K562 (cell line): ENCODE measurements around the gene ABCB10. TPM values are rescaled to one million over a fixed set of nuclear protein-coding genes. Genes with fewer than 3 reads are reported as not detected.

Experiments
- EHMT2 ChIP-seq: fragments of 450-650 bp; IDR thresholded peaks from 2 replicates; pipeline ENCODE4 v1.6.1; 2018; ENCODE audit warnings: antibody characterized with exemption
- HDAC2 ChIP-seq: fragments of 450-650 bp; IDR thresholded peaks from 2 replicates; pipeline ENCODE4 v1.6.1; 2016; ENCODE audit warnings: mild to moderate bottlenecking
- HSF4 ChIP-seq: fragments of 250-450 bp; sonication (Bioruptor Pico); IDR thresholded peaks from 2 replicates; pipeline ENCODE4 v2.1.2; 2022; ENCODE audit warnings: mild to moderate bottlenecking, moderate library complexity, borderline replicate concordance
- MCM3 ChIP-seq: fragments of 450-650 bp; IDR thresholded peaks from 2 replicates; pipeline ENCODE4 v1.6.1; 2016
- MTA1 ChIP-seq: fragments of 450-650 bp; IDR thresholded peaks from 2 replicates; pipeline ENCODE4 v1.6.1; 2017; ENCODE audit warnings: borderline replicate concordance
- MTF1 ChIP-seq: fragments of 250-450 bp; sonication (Bioruptor Pico); IDR thresholded peaks from 2 replicates; pipeline ENCODE4 v1.9.0; 2021; ENCODE audit warnings: moderate library complexity, mild to moderate bottlenecking, inconsistent platforms, borderline replicate concordance
- NR2C1 ChIP-seq, 2 experiments: fragments of 450-650 bp; IDR thresholded peaks; 2 replicates each; pipeline ENCODE4 v1.6.1; 2017; ENCODE audit warnings: mild to moderate bottlenecking in 2 of 2, antibody characterized with exemption in 1 of 2, inconsistent platforms in 1 of 2, missing compliant biosample characterization in 1 of 2, missing genetic modification characterization in 1 of 2
- NR2C2 ChIP-seq, 2 experiments: fragments of 200-800 bp in 1 of 2; sonication (Bioruptor generic) in 1 of 2; sonication (generic) in 1 of 2; formaldehyde crosslinking in 1 of 2; IDR thresholded peaks; 2 replicates each; pipeline versions ENCODE4 v1.6.1 to v1.8.0; 2016 to 2022; ENCODE audit warnings: mild to moderate bottlenecking in 1 of 2, missing compliant biosample characterization in 1 of 2, missing genetic modification characterization in 1 of 2, missing genetic modification reagents in 1 of 2
- SMC3 ChIP-seq: conservative IDR thresholded peaks from 2 replicates; pipeline ENCODE4 v1.6.1; 2011; ENCODE audit warnings: low read depth, low read length, improper control_type of control experiment; ENCODE audit not compliant: insufficient read depth
- SREBF2 ChIP-seq: sonication (generic); formaldehyde crosslinking; IDR thresholded peaks from 2 replicates; pipeline ENCODE4 v1.4.0; 2020; ENCODE audit warnings: mild to moderate bottlenecking, missing genetic modification reagents
- TAF15 ChIP-seq: fragments of 200-400 bp; formaldehyde crosslinking; IDR thresholded peaks from 2 replicates; pipeline ENCODE4 v1.6.1; 2017; ENCODE audit warnings: mild to moderate bottlenecking, low read depth, low read length, moderate library complexity
- TAF9B ChIP-seq: fragments of 450-650 bp; IDR thresholded peaks from 2 replicates; pipeline ENCODE4 v1.6.1; 2018; ENCODE audit warnings: mild to moderate bottlenecking; ENCODE audit not compliant: partially characterized antibody
- TCF3 ChIP-seq: sonication (generic); formaldehyde crosslinking; IDR thresholded peaks from 2 replicates; pipeline ENCODE4 v1.4.0; 2020; ENCODE audit warnings: mild to moderate bottlenecking, missing genetic modification reagents
- ZFPM2 ChIP-seq: fragments of 250-450 bp; sonication (Bioruptor Pico); IDR thresholded peaks from 2 replicates; pipeline ENCODE4 v1.5.1; 2022; ENCODE audit warnings: mild to moderate bottlenecking
- ZNF445 ChIP-seq: fragments of 250-450 bp; sonication (Bioruptor Pico); IDR thresholded peaks from 2 replicates; pipeline ENCODE4 v1.4.0; 2020; ENCODE audit warnings: low read depth, mild to moderate bottlenecking, moderate library complexity
- ZNF507 ChIP-seq: conservative IDR thresholded peaks from 2 replicates; pipeline ENCODE4 v1.6.1; 2017; ENCODE audit warnings: missing genetic modification characterization, missing compliant biosample characterization
- ZNF695 ChIP-seq: fragments of 450-650 bp; formaldehyde crosslinking; IDR thresholded peaks from 2 replicates; pipeline ENCODE4 v1.4.0; 2020; ENCODE audit warnings: mild to moderate bottlenecking, moderate library complexity
- polyA plus RNA-seq, 8 experiments: library from polyadenylated mRNA; depleted of rRNA in 4 of 8; stranded (reverse) in 5 of 8; unstranded in 3 of 8; fragments of >200 nt; fragmentation: Nextera tagmentation in 2 of 8; fragmentation: Illumina TruSeq in 1 of 8; extraction: Ambion mirVana in 2 of 8; extraction: Trizol in 1 of 8; gene quantifications; 2 replicates each; pipeline versions ENCODE4 v1.2.1 to v1.2.3, GENCODE V29; 2011 to 2014; ENCODE audit warnings: inconsistent platforms in 1 of 8, missing spikeins in 1 of 8
- total RNA-seq, 7 experiments: library from RNA; depleted of rRNA in 6 of 7; stranded (reverse); fragments of >200 nt in 6 of 7; fragmentation: Illumina TruSeq in 2 of 7; extraction: Trizol in 2 of 7; gene quantifications; 2 replicates each; pipeline versions ENCODE4 v1.2.1 to v1.2.3, GENCODE V29; 2011 to 2021; ENCODE audit warnings: low replicate concordance in 1 of 7
- TF ChIP-seq, protein P1 (sequence below), 2 experiments: IDR thresholded peaks in 1 of 2; conservative IDR thresholded peaks in 1 of 2; 2 replicates each; pipeline ENCODE4 v1.6.1; 2016; ENCODE audit warnings: low read depth in 2 of 2, mild to moderate bottlenecking in 1 of 2, missing compliant biosample characterization in 1 of 2, missing genetic modification characterization in 1 of 2, moderate library complexity in 1 of 2
- TF ChIP-seq, protein P2 (sequence below): fragments of 450-650 bp; IDR thresholded peaks from 2 replicates; pipeline ENCODE4 v1.6.1; 2016
- TF ChIP-seq, protein P3 (sequence below), 2 experiments: fragments of 250-450 bp in 1 of 2; fragments of 450-650 bp in 1 of 2; sonication (Bioruptor Pico) in 1 of 2; IDR thresholded peaks; 2 replicates each; pipeline versions ENCODE4 v1.6.1 to v1.8.0; 2016 to 2021; ENCODE audit warnings: mild to moderate bottlenecking in 2 of 2, moderate library complexity in 2 of 2, missing compliant biosample characterization in 1 of 2, missing genetic modification characterization in 1 of 2

ABCB10 gene
- total and polyA plus RNA-seq, 9 of the 15 experiments (the other 6 are each of a cell fraction or from before 2014, with no cell fraction given), result 12.4 to 54.8 (median 36.4) TPM

- TF ChIP-seq, protein P1, sequence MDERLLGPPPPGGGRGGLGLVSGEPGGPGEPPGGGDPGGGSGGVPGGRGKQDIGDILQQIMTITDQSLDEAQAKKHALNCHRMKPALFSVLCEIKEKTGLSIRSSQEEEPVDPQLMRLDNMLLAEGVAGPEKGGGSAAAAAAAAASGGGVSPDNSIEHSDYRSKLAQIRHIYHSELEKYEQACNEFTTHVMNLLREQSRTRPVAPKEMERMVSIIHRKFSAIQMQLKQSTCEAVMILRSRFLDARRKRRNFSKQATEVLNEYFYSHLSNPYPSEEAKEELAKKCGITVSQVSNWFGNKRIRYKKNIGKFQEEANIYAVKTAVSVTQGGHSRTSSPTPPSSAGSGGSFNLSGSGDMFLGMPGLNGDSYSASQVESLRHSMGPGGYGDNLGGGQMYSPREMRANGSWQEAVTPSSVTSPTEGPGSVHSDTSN (CRISPR knock-in tag; IDR thresholded peaks at IDR 0.05; ENCODE audit: low read depth), result no peak
- TF ChIP-seq, protein P1 (tag; conservative IDR thresholded peaks at IDR 0.05; ENCODE audit: low read depth), result peak; percentile 72
- TF ChIP-seq TCF3 (CRISPR knock-in tag) (0 out of 2 replicates have a peak, but pooled peaks have one; percentile 10), MTF1 (CRISPR knock-in tag) (no peak), MCM3 (no peak), ZFPM2 (CRISPR knock-in tag) (no peak), ZNF695 (CRISPR knock-in tag) (no peak), SMC3 (no peak), EHMT2 (peak; percentile 30; the same call in 1 of the 2 replicates), SREBF2 (CRISPR knock-in tag) (no peak), HSF4 (CRISPR knock-in tag) (no peak), NR2C1 (IDR thresholded peaks at IDR 0.05) (peak; percentile 53; the same call in 1 of the 2 replicates), NR2C1 (tag; IDR thresholded peaks at IDR 0.05) (peak; percentile 72), TAF15 (no peak), MTA1 (no peak), ZNF507 (tag) (no peak), ZNF445 (no peak), TAF9B (no peak), HDAC2 (0 out of 2 replicates have a peak, but pooled peaks have one; percentile 19), NR2C2 (CRISPR knock-in tag; IDR thresholded peaks at IDR 0.05) (no peak), NR2C2 (tag; IDR thresholded peaks at IDR 0.05) (peak; percentile 63; the same call in 1 of the 2 replicates)
- TF ChIP-seq, protein P2, sequence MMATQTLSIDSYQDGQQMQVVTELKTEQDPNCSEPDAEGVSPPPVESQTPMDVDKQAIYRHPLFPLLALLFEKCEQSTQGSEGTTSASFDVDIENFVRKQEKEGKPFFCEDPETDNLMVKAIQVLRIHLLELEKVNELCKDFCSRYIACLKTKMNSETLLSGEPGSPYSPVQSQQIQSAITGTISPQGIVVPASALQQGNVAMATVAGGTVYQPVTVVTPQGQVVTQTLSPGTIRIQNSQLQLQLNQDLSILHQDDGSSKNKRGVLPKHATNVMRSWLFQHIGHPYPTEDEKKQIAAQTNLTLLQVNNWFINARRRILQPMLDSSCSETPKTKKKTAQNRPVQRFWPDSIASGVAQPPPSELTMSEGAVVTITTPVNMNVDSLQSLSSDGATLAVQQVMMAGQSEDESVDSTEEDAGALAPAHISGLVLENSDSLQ, result 0 out of 2 replicates have a peak, but pooled peaks have one; percentile 24
- TF ChIP-seq, protein P3, sequence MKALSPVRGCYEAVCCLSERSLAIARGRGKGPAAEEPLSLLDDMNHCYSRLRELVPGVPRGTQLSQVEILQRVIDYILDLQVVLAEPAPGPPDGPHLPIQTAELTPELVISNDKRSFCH (CRISPR knock-in tag; IDR thresholded peaks at IDR 0.05), result no peak
- TF ChIP-seq, protein P3 (tag; IDR thresholded peaks at IDR 0.05), result peak; percentile 38; the same call in 1 of the 2 replicates
Observed at GRCh38 chr1:229479660-229480399, 78.7 kb downstream of the ABCB10 start (continued).
